ENCODE measurements around the gene ST6GALNAC6. TPM values are rescaled to one million over a fixed set of nuclear protein-coding genes. Genes with fewer than 3 reads are reported as not detected.

Gene ST6GALNAC6
- total RNA-seq, 1 donor from 2014 or later: 82.0 TPM

GRCh38 chr9:127909839-127910273, 10.5 kb upstream of the ST6GALNAC6 start:
- Histone ChIP-seq H3K27me3 (ENCODE audit: low read depth) (no peaks in the 10 kb centered on the region), H3K4me3 (no peak overlapping the region), H3K36me3 (peaks cover 59% of the 10 kb centered on the region), H3K4me1 (peaks cover 68% of the 10 kb centered on the region), H3K9me3 (no peaks in the 10 kb centered on the region), H3K27ac (peak overlapping the region; percentile 49)
- no peak for TF ChIP-seq CTCF (IDR thresholded peaks at IDR 0.05)
- intact Hi-C loops (cut with DNase I): no loop called here
- ATAC-seq (no peak), DNase-seq (no peak)

GRCh38 chr9:127908660-127908926, 9.2 kb upstream of the ST6GALNAC6 start:
- no peaks in the 10 kb centered on the region for H3K9me3 ChIP-seq
- peaks cover 54% of the 10 kb centered on the region for H3K36me3 ChIP-seq
- no peak for TF ChIP-seq CTCF (IDR thresholded peaks at IDR 0.05)
- intact Hi-C loops (cut with DNase I): no loop called here
- H3K4me1 ChIP-seq: peaks cover 75% of the 10 kb centered on the region
- DNase-seq (no peak), ATAC-seq (no peak)
- no peak overlapping the region for H3K27ac ChIP-seq
- H3K4me3 ChIP-seq: no peak overlapping the region
- no peaks in the 10 kb centered on the region for H3K27me3 ChIP-seq (ENCODE audit: low read depth)

- H3K27ac ChIP-seq: peak overlapping the region; percentile 86
- intact Hi-C loops (cut with DNase I): no loop called here
- no peaks in the 10 kb centered on the region for H3K9me3 ChIP-seq
- ATAC-seq (no peak), DNase-seq (no peak)
- peaks cover 76% of the 10 kb centered on the region for H3K4me1 ChIP-seq
- H3K36me3 ChIP-seq: peaks cover 49% of the 10 kb centered on the region
- H3K27me3 ChIP-seq (ENCODE audit: low read depth): no peaks in the 10 kb centered on the region
- no peak for TF ChIP-seq CTCF (IDR thresholded peaks at IDR 0.05)
- H3K4me3 ChIP-seq: no peak overlapping the region
These were observed 8.7 kb upstream of the ST6GALNAC6 start for GRCh38 chr9:127907867-127908659.

- Histone ChIP-seq H3K27ac (peak overlapping the region; percentile 86), H3K4me3 (peak overlapping the region; percentile 27), H3K27me3 (ENCODE audit: low read depth) (no peaks in the 10 kb centered on the region), H3K4me1 (peaks cover 75% of the 10 kb centered on the region), H3K9me3 (no peaks in the 10 kb centered on the region), H3K36me3 (peaks cover 28% of the 10 kb centered on the region)
- ATAC-seq (peak; percentile 41 to 67), DNase-seq (peak; percentile 72)
- intact Hi-C loops (cut with DNase I): no loop called here
- no peak for TF ChIP-seq CTCF (IDR thresholded peaks at IDR 0.05)
These were observed 6.4 kb upstream of the ST6GALNAC6 start for GRCh38 chr9:127905788-127906191.

GRCh38 chr9:127905004-127905728, 5.8 kb upstream of the ST6GALNAC6 start:
- peak; percentile 11 to 22 for ATAC-seq
- Histone ChIP-seq H3K36me3 (peaks cover 22% of the 10 kb centered on the region), H3K4me3 (peak overlapping the region; percentile 27), H3K27ac (peak overlapping the region; percentile 86), H3K9me3 (no peaks in the 10 kb centered on the region), H3K27me3 (ENCODE audit: low read depth) (no peaks in the 10 kb centered on the region), H3K4me1 (peaks cover 74% of the 10 kb centered on the region)
- intact Hi-C loops (cut with DNase I): no loop called here
- no peak for TF ChIP-seq CTCF (IDR thresholded peaks at IDR 0.05)
- no peak for DNase-seq

All from lower lobe of right lung (tissue), 2 donors.